ENCODE results near the gene BEST3. TPM values are rescaled to one million over a fixed set of nuclear protein-coding genes. Genes with fewer than 3 reads are reported as not detected.
A peak's percentile ranks its signal among the peaks of the same experiment; 100 is the strongest.

Gene BEST3
- total RNA-seq, 2 experiments from 2014 or later: not detected

DNA sequence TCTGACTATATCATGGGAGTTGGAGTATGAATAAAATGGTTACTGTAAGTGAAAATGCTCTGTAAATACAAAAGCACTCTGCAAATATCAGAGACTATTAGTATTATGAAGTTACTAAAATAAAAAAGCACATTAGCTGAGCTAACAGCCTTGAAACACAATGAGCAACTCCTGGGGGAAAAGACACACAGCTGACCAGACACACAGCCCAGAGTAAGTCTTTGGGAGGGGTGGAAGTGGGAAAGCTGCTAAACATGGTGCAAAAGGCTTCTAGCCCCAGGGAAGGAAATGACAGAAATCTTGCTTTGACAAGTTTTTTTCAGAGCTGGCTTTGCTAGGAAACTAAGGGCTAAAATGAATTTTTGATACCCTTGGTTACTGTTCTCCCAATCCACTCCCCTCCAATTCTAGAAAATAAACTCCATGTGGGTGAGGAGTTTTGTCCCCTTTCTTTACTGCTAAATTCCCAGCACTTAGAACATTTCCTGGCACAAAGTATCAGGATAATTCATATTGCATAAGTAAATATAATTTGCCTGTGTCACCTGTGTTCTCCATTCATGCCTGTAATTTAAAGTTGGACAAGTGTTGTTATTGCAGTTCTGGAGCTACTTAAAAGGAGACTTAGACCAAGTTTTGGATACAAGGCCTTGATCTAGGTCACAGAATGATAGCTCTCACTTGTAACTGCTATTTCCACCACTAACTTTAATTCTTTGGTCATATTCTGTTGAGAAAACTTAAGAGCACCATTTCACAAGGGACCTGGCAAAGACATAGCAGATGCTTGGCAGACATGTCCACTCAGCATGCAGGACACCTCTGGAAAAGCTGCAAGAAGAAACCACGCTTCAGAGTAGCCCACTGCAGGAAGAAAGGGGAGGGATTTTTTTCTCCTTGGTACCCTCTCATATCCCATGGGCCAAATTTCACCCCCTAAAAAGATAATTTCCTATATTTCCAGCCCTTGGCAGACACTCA is 20.5 kb upstream of the BEST3 start:
- H3K27me3 Mint-ChIP-seq: peaks cover 9% of the 10 kb centered on the region
- ChIA-PET POLR2A (no interaction called here), CTCF (interaction anchor here (0.6 to 1.1 kb wide), 2 partner anchors 19 to 75 kb away, joined by 3 to 5 read pairs; no protein-coding TSS in a partner anchor)
- ATAC-seq: no peak
- H3K36me3 Mint-ChIP-seq (ENCODE audit: low read depth): no peaks in the 10 kb centered on the region
- H3K9me3 Mint-ChIP-seq: no peaks in the 10 kb centered on the region
- TF ChIP-seq, protein P1, sequence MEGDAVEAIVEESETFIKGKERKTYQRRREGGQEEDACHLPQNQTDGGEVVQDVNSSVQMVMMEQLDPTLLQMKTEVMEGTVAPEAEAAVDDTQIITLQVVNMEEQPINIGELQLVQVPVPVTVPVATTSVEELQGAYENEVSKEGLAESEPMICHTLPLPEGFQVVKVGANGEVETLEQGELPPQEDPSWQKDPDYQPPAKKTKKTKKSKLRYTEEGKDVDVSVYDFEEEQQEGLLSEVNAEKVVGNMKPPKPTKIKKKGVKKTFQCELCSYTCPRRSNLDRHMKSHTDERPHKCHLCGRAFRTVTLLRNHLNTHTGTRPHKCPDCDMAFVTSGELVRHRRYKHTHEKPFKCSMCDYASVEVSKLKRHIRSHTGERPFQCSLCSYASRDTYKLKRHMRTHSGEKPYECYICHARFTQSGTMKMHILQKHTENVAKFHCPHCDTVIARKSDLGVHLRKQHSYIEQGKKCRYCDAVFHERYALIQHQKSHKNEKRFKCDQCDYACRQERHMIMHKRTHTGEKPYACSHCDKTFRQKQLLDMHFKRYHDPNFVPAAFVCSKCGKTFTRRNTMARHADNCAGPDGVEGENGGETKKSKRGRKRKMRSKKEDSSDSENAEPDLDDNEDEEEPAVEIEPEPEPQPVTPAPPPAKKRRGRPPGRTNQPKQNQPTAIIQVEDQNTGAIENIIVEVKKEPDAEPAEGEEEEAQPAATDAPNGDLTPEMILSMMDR (IDR thresholded peaks at IDR 0.05): no peak
- no peak overlapping the region for H3K27ac Mint-ChIP-seq
- intact Hi-C loops (cut with micrococcal nuclease): no loop called here
- no peak overlapping the region for H3K4me3 Mint-ChIP-seq
- no peak for DNase-seq
- no peaks in the 10 kb centered on the region for H3K4me1 Mint-ChIP-seq (ENCODE audit: low read depth)

DNA sequence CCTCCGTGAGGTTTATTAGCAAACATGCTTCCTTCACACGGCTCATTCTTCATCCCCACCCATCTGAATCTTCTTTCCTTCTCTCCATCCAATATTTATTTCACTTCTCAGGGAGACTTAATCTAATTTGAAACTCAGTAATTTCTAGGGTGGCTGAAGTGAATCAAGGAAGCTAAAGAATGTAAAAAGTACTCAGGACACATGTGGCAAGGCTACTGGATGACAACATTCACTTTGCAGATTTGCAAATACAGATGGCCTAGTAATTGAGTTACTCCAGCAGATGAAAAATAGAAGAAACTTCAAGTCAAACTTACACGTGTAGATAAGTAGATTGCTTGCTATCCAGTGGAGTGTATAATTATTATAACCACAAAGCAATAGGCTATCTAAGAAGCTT is 15.4 kb upstream of the BEST3 start:
- Mint-ChIP-seq H3K4me3 (no peak overlapping the region), H3K27ac (no peak overlapping the region), H3K27me3 (peaks cover 1% of the 10 kb centered on the region), H3K4me1 (ENCODE audit: low read depth) (no peaks in the 10 kb centered on the region), H3K9me3 (no peaks in the 10 kb centered on the region), H3K36me3 (ENCODE audit: low read depth) (no peaks in the 10 kb centered on the region)
- TF ChIP-seq, protein P1 (IDR thresholded peaks at IDR 0.05): no peak
- DNase-seq (no peak), ATAC-seq (no peak)
- ChIA-PET CTCF (no interaction called here), POLR2A (no interaction called here)
- intact Hi-C loops (cut with micrococcal nuclease): no loop called here

DNA sequence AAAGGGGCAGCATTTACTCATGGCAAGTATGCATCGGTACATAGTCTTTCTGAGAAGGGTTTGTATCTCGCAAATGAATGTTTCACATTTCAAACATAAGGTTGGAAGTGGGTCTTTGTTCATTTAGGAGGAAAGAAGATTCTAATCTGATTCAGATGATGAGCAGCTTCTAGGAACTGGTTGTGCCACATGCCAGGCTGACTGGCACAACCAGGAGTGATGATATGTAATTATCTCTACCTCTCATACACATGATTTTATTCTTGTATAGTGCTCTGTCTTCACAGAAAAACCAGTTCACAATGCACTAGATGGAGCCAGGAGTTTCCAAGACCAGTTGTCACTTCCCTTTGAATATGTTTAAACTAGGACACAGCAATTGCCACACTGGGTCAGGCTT is 13.7 kb upstream of the BEST3 start:
- ATAC-seq (no peak), DNase-seq (no peak)
- Mint-ChIP-seq H3K4me3 (no peak overlapping the region), H3K36me3 (ENCODE audit: low read depth) (no peaks in the 10 kb centered on the region), H3K27ac (no peak overlapping the region), H3K4me1 (ENCODE audit: low read depth) (no peaks in the 10 kb centered on the region), H3K9me3 (no peaks in the 10 kb centered on the region), H3K27me3 (peaks cover 4% of the 10 kb centered on the region)
- intact Hi-C loops (cut with micrococcal nuclease): no loop called here
- ChIA-PET POLR2A (no interaction called here), CTCF (no interaction called here)
- TF ChIP-seq, protein P1 (IDR thresholded peaks at IDR 0.05): no peak

DNA sequence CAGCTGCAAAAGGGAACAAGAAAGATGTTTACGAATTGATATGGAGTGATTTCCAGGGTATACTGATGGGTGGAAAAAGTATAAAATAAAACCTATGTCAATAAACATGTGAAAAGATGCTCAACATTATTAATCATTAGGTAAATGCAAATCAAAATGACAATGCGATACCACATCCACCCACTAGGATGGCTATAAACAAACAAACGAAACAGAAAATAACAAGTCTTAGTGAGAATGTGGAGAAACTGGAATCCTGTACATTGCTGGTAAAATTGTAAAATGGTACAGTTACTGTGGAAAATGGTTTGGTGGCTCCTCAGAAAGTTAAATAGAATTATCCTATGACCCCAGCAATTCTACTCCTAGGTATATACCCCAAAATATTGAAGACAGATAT is 9.5 kb upstream of the BEST3 start:
- no peak overlapping the region for H3K4me3 Mint-ChIP-seq
- intact Hi-C loops (cut with micrococcal nuclease): no loop called here
- ChIA-PET POLR2A (no interaction called here), CTCF (no interaction called here)
- no peak for DNase-seq
- H3K36me3 Mint-ChIP-seq (ENCODE audit: low read depth): no peaks in the 10 kb centered on the region
- no peaks in the 10 kb centered on the region for H3K9me3 Mint-ChIP-seq
- no peak for ATAC-seq
- TF ChIP-seq, protein P1 (IDR thresholded peaks at IDR 0.05): peak; percentile 17
- H3K4me1 Mint-ChIP-seq (ENCODE audit: low read depth): no peaks in the 10 kb centered on the region
- H3K27me3 Mint-ChIP-seq: peaks cover 18% of the 10 kb centered on the region
- H3K27ac Mint-ChIP-seq: no peak overlapping the region

DNA sequence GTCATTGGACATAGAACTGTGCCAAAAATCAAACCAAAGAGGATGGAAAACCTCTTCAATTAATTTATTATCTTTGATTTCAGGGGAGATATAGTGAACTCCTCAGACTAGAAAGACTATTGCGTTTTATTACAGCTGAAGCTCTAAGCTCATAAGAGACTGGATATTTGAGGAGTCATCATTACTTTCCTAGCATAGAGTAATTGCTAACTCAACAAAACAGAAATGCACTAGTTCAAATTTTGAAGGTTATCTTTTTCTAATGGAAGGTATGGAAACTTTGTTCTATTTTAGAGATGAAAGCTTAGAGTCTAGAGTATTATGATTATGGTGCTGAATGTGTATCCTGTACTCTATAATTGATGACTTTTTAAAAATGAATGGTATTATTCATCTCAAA is 5.3 kb upstream of the BEST3 start:
- Mint-ChIP-seq H3K4me3 (no peak overlapping the region), H3K27ac (no peak overlapping the region), H3K27me3 (peaks cover 19% of the 10 kb centered on the region), H3K36me3 (ENCODE audit: low read depth) (no peaks in the 10 kb centered on the region), H3K9me3 (no peaks in the 10 kb centered on the region), H3K4me1 (ENCODE audit: low read depth) (no peaks in the 10 kb centered on the region)
- CTCF ChIA-PET: interaction anchor here (1.0 kb wide), 1 partner anchor 30 kb away, joined by 4 read pairs; no protein-coding TSS in a partner anchor
- intact Hi-C loops (cut with micrococcal nuclease): no loop called here
- ATAC-seq: no peak
- no peak for DNase-seq
- TF ChIP-seq, protein P1 (IDR thresholded peaks at IDR 0.05): no peak
- POLR2A ChIA-PET: no interaction called here
